ENCODE data around the gene HDAC4. TPM values are rescaled to one million over a fixed set of nuclear protein-coding genes. Genes with fewer than 3 reads are reported as not detected.

Gene HDAC4
- total and polyA plus RNA-seq, 2 donors from 2014 or later: 2.2 to 56.8 TPM

DNA sequence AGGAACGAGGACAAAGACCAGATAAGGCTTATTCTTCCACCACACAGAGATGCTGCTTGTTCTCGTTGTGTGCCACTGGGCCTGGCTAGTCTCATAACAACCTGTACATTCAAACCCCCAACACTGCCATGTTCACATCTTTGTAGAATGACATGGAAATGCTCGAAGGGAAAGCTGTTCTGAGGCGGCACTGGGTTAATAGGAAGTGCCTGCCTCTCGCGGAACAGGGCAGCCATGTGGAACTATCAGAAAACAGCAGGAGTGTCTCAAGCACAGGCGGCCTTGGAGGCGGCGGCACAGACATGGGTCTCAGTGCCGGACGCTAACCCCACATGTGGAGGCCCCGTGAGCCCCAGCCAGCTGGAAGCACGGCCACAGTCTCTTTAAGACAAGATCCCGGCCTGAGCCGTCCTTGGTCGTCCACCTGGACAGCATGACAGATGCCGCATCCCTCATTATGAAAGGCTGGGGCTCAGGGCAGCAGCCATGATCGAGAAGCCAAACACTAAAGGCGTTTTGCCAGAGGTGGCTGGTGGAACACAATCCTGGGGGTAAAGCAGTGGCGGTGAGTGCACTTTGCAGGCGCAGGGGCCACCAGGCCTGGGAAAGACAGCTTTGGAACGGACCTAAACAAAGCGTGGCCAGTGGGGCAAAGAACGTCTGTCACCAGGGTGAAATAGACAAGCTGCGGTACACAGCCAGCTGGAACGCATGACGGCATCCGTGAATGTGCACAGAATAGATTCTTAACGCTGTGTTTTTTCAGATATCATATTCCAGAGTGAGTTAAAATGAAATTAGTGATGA lies 161.0 kb downstream of the HDAC4 start:
- intact Hi-C loops (cut with DNase I): no loop called here
- DNase-seq (peak in 3 of 5 donors; percentile 67 to 83 (median 75)), FAIRE-seq (no peak)
- Histone ChIP-seq H3K9me3 (ENCODE audit: control insufficient read depth in 2 of 3, insufficient read depth in 1 of 3, low read length in 3 of 3) (no peaks in the 10 kb centered on the region), H3K27me3 (ENCODE audit: control insufficient read depth, insufficient read depth, low read length) (no peaks in the 10 kb centered on the region), H3K36me3 (ENCODE audit: control insufficient read depth in 2 of 3, insufficient read depth in 3 of 3, low read length in 3 of 3) (no peaks in the 10 kb centered on the region), H3K4me1 (ENCODE audit: control insufficient read depth in 2 of 3, insufficient read depth in 2 of 3, low read depth in 1 of 3, low read length in 3 of 3) (peaks cover 5 to 7% (median 6%) of the 10 kb centered on the region in 3 donors), H3K9ac (ENCODE audit: low read length in 3 of 3) (no peak overlapping the region), H3K27ac (ENCODE audit: low read depth in 2 of 2, low read length in 2 of 2) (no peak overlapping the region), H3K4me3 (ENCODE audit: low read length in 3 of 3) (no peak overlapping the region)
- TF ChIP-seq, protein P1, sequence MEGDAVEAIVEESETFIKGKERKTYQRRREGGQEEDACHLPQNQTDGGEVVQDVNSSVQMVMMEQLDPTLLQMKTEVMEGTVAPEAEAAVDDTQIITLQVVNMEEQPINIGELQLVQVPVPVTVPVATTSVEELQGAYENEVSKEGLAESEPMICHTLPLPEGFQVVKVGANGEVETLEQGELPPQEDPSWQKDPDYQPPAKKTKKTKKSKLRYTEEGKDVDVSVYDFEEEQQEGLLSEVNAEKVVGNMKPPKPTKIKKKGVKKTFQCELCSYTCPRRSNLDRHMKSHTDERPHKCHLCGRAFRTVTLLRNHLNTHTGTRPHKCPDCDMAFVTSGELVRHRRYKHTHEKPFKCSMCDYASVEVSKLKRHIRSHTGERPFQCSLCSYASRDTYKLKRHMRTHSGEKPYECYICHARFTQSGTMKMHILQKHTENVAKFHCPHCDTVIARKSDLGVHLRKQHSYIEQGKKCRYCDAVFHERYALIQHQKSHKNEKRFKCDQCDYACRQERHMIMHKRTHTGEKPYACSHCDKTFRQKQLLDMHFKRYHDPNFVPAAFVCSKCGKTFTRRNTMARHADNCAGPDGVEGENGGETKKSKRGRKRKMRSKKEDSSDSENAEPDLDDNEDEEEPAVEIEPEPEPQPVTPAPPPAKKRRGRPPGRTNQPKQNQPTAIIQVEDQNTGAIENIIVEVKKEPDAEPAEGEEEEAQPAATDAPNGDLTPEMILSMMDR (IDR thresholded peaks at IDR 0.05; ENCODE audit: borderline replicate concordance, extremely low read depth, insufficient read depth): no peak

DNA sequence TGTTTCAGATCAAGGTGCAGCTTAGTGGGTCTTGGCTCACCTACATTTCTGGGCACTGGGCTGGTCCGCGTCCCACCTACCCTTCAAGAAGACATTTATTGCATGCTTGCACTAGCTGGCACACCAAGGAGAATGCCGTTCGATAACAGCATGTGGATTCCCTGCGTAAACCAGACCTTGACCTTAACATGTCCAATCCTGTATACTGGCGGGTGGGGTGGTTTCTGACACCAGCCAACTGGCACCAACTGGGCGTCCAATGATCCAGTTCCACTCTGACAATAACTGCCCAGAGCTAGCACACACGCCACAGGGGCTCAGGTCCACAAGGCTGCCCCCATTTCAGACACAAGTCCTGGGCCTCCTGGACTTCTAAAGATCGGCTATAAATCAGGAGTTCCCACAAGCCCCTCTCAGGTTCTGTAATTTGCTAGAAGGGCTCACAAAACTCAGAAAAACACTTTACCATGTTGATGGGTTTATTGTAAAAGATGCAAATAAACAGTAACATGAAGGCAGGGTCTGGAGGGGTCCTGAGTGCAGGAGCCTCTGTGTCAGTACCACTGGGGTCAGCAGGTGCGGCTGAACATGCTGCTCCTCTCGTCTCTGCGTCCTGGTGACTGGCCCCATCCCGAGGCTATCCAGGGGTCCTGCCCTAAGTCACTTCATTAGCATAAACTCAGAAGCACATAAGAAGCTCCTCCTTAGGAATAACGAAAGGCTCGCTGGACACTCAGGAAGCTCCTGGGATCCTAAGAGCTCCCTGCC lies 161.8 kb downstream of the HDAC4 start:
- peaks cover 5 to 6% (median 5%) of the 10 kb centered on the region in 3 donors for H3K4me1 ChIP-seq (ENCODE audit: control insufficient read depth in 2 of 3, insufficient read depth in 2 of 3, low read depth in 1 of 3, low read length in 3 of 3)
- H3K4me3 ChIP-seq (ENCODE audit: low read length in 3 of 3): no peak overlapping the region
- no peak overlapping the region for H3K9ac ChIP-seq (ENCODE audit: low read length in 3 of 3)
- H3K27me3 ChIP-seq (ENCODE audit: control insufficient read depth, insufficient read depth, low read length): no peaks in the 10 kb centered on the region
- intact Hi-C loops (cut with DNase I): no loop called here
- no peaks in the 10 kb centered on the region for H3K36me3 ChIP-seq (ENCODE audit: control insufficient read depth in 2 of 3, insufficient read depth in 3 of 3, low read length in 3 of 3)
- TF ChIP-seq, protein P1 (IDR thresholded peaks at IDR 0.05; ENCODE audit: borderline replicate concordance, extremely low read depth, insufficient read depth): no peak
- H3K9me3 ChIP-seq (ENCODE audit: control insufficient read depth in 2 of 3, insufficient read depth in 1 of 3, low read length in 3 of 3): no peaks in the 10 kb centered on the region
- no peak for FAIRE-seq
- no peak overlapping the region for H3K27ac ChIP-seq (ENCODE audit: low read depth in 2 of 2, low read length in 2 of 2)
- DNase-seq: no peak

DNA sequence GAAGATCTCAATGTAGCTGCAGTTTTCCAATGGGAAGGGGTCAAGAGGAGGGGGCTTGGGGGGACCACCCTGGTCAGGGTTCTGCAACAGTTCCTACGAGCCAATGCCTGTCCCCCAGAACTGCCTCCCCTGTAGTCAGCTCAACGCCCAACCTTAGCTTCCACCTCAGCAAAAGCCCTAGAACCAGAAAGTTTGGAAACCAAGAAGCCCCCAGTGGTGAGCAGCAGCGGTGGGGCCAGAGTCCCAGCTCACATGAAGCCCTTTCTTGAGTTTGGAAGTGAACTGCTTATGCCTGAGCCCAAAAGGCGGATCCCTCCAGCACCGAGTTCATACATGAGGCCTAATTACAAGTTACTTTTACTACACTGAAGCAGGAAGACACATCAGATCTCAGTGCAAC lies 162.4 kb downstream of the HDAC4 start:
- H3K36me3 ChIP-seq (ENCODE audit: control insufficient read depth in 2 of 3, insufficient read depth in 3 of 3, low read length in 3 of 3): no peaks in the 10 kb centered on the region
- FAIRE-seq: no peak
- H3K4me1 ChIP-seq (ENCODE audit: control insufficient read depth in 2 of 3, insufficient read depth in 2 of 3, low read depth in 1 of 3, low read length in 3 of 3): peaks cover 5 to 6% (median 5%) of the 10 kb centered on the region in 3 donors
- no peaks in the 10 kb centered on the region for H3K27me3 ChIP-seq (ENCODE audit: control insufficient read depth, insufficient read depth, low read length)
- TF ChIP-seq, protein P1 (IDR thresholded peaks at IDR 0.05; ENCODE audit: borderline replicate concordance, extremely low read depth, insufficient read depth): no peak
- no peak for DNase-seq
- intact Hi-C loops (cut with DNase I): no loop called here
- H3K9me3 ChIP-seq (ENCODE audit: control insufficient read depth in 2 of 3, insufficient read depth in 1 of 3, low read length in 3 of 3): no peaks in the 10 kb centered on the region
- H3K4me3 ChIP-seq (ENCODE audit: low read length in 3 of 3): no peak overlapping the region
- H3K9ac ChIP-seq (ENCODE audit: low read length in 3 of 3): no peak overlapping the region
- H3K27ac ChIP-seq (ENCODE audit: low read depth in 2 of 2, low read length in 2 of 2): no peak overlapping the region
